ENCODE measurements around the gene SPACA7.
A peak's percentile ranks its signal among the peaks of the same experiment; 100 is the strongest.
"Not testable (repeated sequence)": the region's sequence is repeated elsewhere in the genome, so short reads cannot be mapped to it uniquely, and the experiment has no call there.

Gene SPACA7

DNA sequence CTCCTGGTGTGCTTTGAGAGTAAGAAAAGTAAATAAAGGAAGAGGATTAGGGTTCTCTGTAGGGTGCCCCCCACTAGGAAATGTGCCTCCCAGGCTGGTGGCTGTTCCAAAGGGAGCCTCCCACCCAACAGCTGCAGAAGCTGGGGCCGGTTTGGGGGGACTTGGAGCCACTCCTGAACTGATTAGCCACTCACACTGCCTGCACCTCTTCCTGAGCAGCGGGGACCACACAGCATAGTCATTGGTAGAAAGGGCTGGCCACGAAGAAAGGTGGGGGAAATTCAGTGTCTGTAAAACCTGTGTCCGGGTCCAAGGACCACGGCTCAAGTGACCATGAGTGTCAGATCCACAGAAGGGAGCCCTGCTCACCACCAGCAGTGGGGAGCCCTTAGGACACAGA, 55.6 kb downstream of the SPACA7 start:
- DNase-seq: no peak

DNA sequence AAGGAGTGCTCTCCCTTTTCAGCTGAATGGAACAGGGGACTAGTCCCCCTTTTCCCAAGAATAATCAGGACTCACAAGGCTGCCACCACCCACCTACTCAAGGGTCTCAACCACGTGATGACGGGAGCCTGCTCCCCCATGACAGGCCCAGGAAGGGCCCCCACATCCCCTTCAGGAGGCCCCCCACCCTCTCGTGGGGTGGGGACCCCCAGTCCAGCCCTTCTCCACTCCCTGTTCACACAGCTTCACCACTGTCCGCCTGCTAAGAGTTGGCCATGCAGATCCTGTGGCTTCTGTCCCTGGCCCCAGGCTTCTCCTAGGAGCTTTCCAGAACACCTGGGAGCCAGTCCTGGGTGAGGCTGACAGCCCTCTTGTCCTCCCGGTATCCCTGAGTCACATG, 56.6 kb downstream of the SPACA7 start:
- not testable (repeated sequence) for DNase-seq

DNA sequence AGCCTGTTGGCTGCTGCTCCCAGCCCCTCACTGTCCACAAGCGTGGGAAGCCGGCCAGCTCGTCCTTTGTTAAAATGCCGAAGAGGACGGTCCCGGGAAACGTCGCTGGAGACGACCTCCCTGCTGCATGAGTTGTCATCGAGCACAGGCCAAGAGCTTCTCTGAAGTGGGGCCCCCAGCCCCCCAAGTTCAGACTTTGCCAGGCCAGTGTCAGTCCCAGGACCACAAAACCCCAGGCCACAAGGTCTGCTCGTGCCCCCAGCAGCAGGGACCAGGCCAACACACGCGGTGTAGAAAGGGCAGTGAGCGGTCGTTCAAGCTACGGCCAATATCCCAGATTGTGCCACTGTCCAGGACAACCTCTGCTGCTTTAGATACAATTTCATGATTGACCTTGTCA, 57.4 kb downstream of the SPACA7 start:
- DNase-seq: not testable (repeated sequence)

GRCh38 chr13:112434032-112434431, 57.9 kb downstream of the SPACA7 start:
- DNase-seq: no peak

GRCh38 chr13:112434937-112435523, 58.9 kb downstream of the SPACA7 start:
- no peak for DNase-seq

- DNase-seq: no peak
Measured at GRCh38 chr13:112435973-112436372, 59.8 kb downstream of the SPACA7 start.

- no peak for DNase-seq
Measured at GRCh38 chr13:112438094-112438493, 61.9 kb downstream of the SPACA7 start.

DNA sequence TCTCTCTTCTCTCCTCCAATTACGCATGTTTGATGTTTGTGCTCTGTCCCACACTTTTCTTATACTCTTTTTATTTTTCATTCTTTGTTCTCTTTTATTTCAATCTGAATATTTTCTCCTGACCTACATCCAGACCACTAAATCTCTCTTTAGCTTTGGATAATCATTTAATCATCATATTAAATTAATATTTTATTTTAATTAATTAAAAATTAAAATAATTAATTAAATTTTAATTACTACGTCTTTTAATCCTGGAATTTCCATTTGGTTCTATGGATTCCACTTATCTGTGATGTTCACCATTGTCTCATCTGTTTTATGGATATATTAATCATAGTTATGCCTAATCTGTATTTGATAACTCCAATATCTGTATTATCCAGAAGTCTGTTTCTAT, 62.4 kb downstream of the SPACA7 start:
- no peak for DNase-seq

GRCh38 chr13:112441226-112441625, 65.1 kb downstream of the SPACA7 start:
- no peak for DNase-seq

DNA sequence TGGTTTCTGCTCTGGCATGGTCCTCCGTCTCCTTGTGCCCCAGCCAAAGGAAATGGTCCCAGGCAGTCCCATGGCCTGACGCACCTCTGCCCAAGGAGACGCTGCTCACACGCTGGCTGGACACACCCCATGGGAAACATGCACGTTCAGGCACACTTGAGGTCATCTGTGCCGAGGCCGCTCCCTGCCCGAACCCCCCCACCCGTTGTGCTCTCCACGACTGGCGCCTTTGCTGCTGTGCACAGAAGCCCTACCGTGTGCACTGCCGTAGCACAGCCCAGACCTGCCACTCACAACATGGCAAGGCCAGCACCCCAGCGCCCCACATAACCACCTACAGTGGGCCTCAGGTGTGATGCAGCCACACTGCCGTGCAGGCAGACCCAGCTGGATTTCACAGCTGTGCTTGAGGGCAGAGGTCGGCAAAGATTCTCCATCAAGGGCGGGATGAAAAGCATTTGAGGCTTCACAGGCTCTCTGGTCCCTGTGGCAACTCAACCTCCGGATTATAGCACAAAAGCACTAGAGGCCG, 65.7 kb downstream of the SPACA7 start:
- DNase-seq: no peak

DNA sequence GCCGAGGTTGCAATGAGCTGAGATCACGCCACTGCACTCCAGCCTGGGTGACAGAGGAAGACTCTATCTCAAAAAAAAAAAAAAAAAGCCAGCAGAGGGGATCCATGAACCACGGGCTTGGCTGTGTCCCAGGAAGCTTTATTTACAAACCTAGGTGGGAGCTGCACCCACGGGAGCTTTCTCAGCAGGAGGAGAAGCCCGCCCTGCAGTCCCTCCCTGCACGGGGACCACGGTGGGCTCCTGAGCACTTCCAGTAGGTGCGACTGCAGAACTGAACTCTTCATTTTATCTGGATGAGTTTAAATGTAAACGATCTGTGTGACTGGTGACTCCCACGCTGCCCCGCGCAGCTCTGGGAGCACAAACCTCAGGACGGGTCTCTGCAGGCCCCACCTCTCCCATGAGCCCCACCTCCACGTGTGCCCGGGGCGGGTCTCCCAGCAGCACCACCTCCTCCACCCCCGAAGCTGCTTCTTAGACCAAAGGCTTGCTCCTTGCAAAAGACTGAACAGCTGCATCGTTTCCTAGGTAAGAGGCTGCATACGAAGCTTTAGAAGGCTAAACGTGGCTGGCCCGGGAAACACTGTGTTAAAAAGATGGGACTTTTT, 66.4 kb downstream of the SPACA7 start:
- DNase-seq: peak; percentile 37

DNA sequence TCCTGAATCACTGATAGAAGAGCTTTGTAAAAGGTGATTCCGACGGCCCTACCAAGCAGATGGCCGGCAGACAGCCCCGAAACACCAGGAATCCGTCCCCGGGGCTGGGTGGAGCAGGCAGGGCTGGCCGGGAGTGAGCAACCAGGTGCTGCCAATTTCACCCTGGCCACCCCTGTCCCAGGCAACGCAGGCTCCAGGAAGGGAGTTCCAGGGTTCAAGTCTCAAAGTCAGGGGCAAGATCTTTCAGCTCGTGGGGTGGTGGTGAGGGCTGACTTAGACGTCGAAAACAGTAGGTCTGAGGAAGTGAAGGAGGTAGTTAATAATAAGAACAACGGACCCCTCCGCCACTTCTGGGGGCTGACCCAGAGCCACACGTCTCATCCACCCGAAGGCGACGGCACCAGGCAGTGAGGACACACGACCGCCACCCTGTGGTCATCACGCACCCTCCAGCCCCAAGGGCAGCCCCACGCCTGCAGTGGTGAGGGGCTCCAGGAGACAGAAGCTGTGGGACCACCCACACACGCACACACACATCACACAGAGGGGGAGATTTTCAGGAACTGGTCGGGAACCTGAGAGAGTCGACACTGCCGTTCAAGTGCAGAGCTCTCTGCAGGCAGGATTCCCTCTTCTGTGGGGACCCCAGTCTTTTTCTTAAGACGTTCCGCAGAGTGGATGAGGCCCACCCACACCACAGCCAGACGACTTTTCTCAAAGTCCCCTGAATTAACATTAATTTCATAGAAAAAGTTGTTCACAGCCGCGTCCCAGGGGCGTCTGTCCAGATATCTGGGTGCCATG, 67.2 kb downstream of the SPACA7 start:
- DNase-seq: no peak

GRCh38 chr13:112443995-112444311, 67.8 kb downstream of the SPACA7 start:
- DNase-seq: peak; percentile 15

- DNase-seq: no peak
Measured at GRCh38 chr13:112444416-112445399, 68.6 kb downstream of the SPACA7 start.

GRCh38 chr13:112445411-112446271, 69.5 kb downstream of the SPACA7 start:
- no peak for DNase-seq

DNA sequence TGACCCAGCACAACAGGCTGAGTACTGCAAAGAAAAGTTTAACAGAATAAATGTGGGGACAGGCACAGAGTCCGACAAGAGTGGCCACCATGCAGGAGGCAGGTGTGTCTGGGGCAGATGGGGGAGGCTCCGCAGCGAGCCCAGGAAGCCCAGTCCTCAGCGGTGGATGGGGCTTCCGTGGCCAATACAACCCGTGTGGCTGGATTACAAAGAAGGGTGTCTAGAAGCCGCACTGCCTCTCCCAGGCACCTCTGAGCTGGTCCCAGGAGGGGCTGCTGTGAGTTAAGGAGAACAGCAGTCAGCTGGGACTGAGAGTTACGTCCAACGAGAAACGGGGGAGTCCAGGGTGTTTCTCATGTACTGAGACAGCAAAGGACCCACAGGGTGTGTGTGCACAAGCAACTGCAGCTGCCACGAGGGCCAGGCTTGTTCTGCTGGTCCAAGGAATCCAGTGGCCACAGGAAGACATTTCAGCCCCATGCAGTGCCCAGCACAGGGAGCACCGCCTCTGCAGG, 70.2 kb downstream of the SPACA7 start:
- DNase-seq: no peak

- no peak for DNase-seq
Measured at GRCh38 chr13:112446867-112447266, 70.7 kb downstream of the SPACA7 start.

DNA sequence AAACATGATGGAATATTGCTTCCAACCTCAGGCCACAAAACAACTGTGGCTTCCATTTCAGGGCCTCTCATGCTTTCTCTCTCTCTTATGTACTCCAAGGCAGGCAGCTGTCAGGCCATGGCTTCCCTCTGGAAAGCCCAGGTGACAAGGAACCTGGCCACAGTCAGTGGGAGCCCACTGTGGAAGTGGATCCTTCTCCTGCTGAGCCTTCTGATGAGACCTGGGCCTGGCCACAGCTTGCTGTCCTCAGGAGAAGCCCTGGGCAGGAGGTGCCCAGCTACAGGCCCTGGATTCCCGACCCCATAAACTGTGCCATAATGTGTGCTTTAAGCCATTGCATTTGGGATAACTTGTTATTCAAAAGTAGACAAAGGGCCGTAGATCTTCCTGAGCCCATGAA, 71.2 kb downstream of the SPACA7 start:
- no peak for DNase-seq

DNA sequence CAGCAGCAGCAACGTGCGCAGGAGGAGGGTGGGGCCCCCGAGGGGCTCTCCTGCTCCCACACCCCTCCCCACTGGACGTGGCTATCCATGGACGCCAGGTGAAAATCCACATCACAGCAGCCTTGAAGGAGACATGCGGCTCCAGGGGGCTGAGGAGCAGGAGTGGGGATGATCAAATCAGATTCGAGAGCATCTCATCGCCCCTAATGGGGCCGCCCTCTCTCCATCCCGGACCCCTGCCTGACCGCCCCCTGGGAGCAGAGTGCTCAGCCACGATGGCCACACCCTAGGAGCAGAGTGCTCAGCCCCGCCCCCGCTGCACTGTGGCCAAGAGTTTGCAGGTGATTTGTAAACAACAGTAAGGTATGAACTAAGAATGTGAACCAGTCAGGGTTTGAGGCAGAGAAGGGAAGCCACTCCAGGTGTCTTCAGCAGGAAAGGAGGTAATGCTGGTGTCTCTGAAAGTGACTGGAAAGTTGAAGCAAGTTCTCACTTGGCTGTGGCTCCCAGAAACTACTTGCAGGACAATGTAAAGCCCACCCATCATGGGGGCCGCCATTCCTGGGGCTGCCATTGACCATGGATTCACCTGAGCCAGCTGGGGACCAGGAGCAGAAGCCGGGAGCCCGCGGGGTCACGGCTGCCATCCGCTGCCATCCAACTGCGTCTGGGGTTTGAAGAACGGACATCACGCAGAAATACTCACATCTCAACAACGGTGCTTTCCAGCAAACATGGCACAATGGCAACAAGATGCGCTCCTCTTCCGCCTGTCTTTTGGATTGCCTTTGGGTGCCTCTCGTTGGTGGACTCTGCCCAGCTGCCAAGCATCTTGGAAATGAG, 71.8 kb downstream of the SPACA7 start:
- no peak for DNase-seq
